HL-60 (cell line): ENCODE measurements around the gene RHBDL3.
A peak's percentile ranks its signal among the peaks of the same experiment; 100 is the strongest.
"Not testable (repeated sequence)": the region's sequence is repeated elsewhere in the genome, so short reads cannot be mapped to it uniquely, and the experiment has no call there.

Experiments
- DNase-seq, 2 experiments: peaks; one replicate each; pipeline ENCODE4 v3.0.0-alpha.2; 2010 to 2020; ENCODE audit warnings: low read depth in 1 of 2, low spot score in 1 of 2
- H3K27ac ChIP-seq: fragments of 250-450 bp; sonication (Bioruptor Pico); replicated peaks from 2 replicates; pipeline ENCODE4 v1.5.1; 2020; ENCODE audit warnings: mild to moderate bottlenecking, moderate library complexity
- H3K27me3 ChIP-seq: fragments of 250-450 bp; sonication (Bioruptor Pico); 2 replicates; pipeline ENCODE4 v1.5.1; 2021; ENCODE audit warnings: mild to moderate bottlenecking, moderate library complexity; ENCODE audit not compliant: insufficient read depth, poor library complexity, severe bottlenecking
- H3K4me3 ChIP-seq: replicated peaks from 2 replicates; pipeline ENCODE4 v1.5.1; 2011; ENCODE audit warnings: mild to moderate bottlenecking, control low read depth, low read length; ENCODE audit not compliant: insufficient read depth
- GABPA ChIP-seq: IDR thresholded peaks from 2 replicates; pipeline ENCODE4 v1.6.1; 2012; ENCODE audit warnings: low read depth
- POLR2AphosphoS5 ChIP-seq: IDR thresholded peaks from 2 replicates; pipeline ENCODE4 v1.6.1; 2012; ENCODE audit warnings: low read depth
- SPI1 ChIP-seq: IDR thresholded peaks from 2 replicates; pipeline ENCODE4 v1.6.1; 2012; ENCODE audit warnings: low read depth, mild to moderate bottlenecking, borderline replicate concordance
- TF ChIP-seq, protein P1 (sequence below): IDR thresholded peaks from one replicate; pipeline ENCODE4 v1.5.1; 2011; ENCODE audit warnings: low read length, control low read depth, inconsistent platforms; ENCODE audit not compliant: insufficient read depth
- TF ChIP-seq, protein P2 (sequence below): IDR thresholded peaks from 2 replicates; pipeline ENCODE4 v1.6.1; 2012; ENCODE audit warnings: low read depth; ENCODE audit not compliant: insufficient replicate concordance

RHBDL3 gene

DNA sequence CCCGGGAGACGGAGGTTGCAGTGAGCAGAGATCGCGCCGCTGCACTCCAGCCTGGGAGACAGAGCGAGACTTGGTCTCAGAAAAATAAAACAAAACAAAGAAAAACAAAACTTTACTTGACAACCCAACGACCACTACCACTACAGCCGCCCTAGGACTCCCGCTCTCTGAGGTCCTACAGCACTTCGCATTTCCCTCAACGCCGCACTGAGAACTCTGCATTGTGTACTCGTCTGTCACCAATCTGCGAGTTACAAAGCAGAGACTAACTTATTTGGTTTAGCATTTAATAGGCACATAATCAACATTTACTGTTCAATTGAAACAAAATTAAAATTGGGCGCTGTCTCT, 83.8 kb downstream of the RHBDL3 start:
- H3K4me3 ChIP-seq: peak overlapping the region; percentile 61
- H3K27me3 ChIP-seq: no peaks in the 10 kb centered on the region
- H3K27ac ChIP-seq: peak overlapping the region; percentile 98
- DNase-seq: no peak
- TF ChIP-seq GABPA (no peak), SPI1 (no peak), POLR2AphosphoS5 (no peak)
- TF ChIP-seq, protein P1, sequence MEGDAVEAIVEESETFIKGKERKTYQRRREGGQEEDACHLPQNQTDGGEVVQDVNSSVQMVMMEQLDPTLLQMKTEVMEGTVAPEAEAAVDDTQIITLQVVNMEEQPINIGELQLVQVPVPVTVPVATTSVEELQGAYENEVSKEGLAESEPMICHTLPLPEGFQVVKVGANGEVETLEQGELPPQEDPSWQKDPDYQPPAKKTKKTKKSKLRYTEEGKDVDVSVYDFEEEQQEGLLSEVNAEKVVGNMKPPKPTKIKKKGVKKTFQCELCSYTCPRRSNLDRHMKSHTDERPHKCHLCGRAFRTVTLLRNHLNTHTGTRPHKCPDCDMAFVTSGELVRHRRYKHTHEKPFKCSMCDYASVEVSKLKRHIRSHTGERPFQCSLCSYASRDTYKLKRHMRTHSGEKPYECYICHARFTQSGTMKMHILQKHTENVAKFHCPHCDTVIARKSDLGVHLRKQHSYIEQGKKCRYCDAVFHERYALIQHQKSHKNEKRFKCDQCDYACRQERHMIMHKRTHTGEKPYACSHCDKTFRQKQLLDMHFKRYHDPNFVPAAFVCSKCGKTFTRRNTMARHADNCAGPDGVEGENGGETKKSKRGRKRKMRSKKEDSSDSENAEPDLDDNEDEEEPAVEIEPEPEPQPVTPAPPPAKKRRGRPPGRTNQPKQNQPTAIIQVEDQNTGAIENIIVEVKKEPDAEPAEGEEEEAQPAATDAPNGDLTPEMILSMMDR: no peak
- TF ChIP-seq, protein P2, sequence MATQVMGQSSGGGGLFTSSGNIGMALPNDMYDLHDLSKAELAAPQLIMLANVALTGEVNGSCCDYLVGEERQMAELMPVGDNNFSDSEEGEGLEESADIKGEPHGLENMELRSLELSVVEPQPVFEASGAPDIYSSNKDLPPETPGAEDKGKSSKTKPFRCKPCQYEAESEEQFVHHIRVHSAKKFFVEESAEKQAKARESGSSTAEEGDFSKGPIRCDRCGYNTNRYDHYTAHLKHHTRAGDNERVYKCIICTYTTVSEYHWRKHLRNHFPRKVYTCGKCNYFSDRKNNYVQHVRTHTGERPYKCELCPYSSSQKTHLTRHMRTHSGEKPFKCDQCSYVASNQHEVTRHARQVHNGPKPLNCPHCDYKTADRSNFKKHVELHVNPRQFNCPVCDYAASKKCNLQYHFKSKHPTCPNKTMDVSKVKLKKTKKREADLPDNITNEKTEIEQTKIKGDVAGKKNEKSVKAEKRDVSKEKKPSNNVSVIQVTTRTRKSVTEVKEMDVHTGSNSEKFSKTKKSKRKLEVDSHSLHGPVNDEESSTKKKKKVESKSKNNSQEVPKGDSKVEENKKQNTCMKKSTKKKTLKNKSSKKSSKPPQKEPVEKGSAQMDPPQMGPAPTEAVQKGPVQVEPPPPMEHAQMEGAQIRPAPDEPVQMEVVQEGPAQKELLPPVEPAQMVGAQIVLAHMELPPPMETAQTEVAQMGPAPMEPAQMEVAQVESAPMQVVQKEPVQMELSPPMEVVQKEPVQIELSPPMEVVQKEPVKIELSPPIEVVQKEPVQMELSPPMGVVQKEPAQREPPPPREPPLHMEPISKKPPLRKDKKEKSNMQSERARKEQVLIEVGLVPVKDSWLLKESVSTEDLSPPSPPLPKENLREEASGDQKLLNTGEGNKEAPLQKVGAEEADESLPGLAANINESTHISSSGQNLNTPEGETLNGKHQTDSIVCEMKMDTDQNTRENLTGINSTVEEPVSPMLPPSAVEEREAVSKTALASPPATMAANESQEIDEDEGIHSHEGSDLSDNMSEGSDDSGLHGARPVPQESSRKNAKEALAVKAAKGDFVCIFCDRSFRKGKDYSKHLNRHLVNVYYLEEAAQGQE: no peak

DNA sequence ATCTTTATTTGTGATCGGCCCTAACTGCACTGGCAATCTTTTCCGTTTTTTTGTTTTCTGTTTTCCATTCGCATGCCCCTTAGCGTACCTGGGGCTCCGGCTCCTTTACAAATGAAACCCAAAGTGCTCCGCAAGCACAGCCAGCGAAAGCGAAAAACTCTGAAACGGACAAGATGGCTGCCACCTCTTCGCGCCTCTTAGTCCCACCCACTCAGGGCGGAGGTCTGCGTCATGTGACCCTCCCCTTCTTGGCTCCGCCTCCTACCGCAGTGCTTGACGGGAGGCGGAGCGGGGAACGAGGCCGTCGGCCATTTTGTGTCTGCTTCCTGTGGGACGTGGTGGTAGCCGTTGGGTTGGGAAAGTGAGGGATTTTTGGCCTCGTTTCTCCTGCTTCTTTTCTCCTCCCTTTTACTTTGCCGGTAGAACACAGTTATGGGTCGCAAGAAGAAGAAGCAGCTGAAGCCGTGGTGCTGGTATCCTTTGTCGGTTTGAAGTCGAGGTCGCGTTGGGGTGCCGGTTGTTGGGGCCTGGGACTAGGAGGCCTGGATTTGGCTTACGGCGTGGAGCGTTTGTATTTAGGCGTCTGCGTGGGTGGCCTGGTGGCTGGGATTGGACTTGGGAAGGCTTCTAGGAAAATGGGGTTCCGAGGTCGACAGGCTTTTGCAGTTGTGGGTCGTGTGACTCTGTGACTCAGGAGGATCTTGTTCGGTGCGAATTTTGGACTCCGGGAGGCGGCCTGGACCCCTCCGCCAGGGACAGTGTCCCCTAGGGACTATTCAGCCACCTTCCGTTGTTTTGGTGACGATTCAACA, 84.4 kb downstream of the RHBDL3 start, which contains the start of gene ZNF207:
TSS of gene ZNF207 (plus strand) at position 304 of the 812 bp plus-strand sequence. CDS start at position 433, 129 bp downstream.
- no peak for TF ChIP-seq GABPA
- no peak for TF ChIP-seq SPI1
- TF ChIP-seq, protein P1: no peak
- TF ChIP-seq POLR2AphosphoS5: peak; percentile 96
- TF ChIP-seq, protein P2: peak; percentile 57
- H3K27me3 ChIP-seq: no peaks in the 10 kb centered on the region
- H3K4me3 ChIP-seq: peak within 1 kb of the TSS; percentile 61
- peak within 1 kb of the TSS; percentile 98 for H3K27ac ChIP-seq
- DNase-seq: peak; percentile 91 to 96

DNA sequence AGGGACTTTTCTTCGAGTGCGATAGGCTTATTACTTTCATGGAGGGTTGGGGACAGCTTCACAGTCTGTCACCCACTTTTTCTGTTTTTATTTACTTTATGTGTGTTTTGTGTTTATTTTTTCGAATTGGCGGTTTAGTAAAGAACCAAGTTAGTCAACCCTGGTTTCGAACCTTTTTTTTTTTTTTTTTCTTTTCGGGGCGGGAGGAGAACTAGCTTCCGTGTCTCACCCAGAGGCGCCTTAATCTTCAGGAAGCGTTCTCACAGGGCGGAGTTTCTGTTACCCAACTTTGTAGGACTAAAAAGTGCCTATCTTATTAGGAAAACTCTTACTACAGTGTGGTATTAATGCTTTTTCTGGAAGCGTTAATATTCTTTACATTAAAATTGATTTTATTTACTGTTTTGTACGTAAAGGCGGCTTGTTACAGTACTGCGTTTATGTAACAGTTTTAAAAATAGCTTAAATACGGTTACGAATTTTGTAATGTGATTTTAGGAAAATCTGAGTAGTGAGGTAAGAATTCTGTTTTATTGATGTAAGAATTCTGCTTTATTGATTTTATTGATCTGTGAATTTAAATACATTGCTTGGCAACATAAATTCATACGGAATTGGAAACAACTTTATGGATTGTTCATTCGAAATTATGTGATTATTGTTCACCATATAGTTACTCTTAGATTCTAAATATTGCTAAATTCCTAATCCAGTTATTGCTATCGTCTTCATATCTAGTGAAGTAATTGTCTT, 85.2 kb downstream of the RHBDL3 start:
- no peak for TF ChIP-seq POLR2AphosphoS5
- no peak for TF ChIP-seq GABPA
- TF ChIP-seq, protein P1: no peak
- TF ChIP-seq, protein P2: no peak
- no peak for TF ChIP-seq SPI1
- DNase-seq: peak in 1 of 2 experiments; percentile 78

DNA sequence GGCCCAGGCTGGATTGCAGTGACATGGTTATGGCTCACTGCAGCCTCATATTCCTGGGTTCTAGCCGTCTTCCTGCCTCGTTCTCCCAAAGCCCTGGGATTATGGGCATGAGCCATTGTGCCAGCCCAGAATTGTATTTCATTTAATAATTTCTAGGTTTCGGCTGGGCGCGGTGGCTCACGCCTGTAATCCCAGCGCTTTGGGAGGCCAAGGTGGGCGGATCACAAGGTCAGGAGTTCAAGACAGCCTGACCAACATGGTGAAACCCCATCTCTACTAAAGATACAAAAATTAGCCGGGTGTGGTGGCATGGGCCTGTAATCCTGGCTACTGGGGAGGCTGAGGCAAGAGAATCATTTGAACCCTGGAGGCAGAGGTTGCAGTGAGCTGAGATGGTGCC, 87.1 kb downstream of the RHBDL3 start:
- H3K27ac ChIP-seq, DNase-seq, H3K27me3 ChIP-seq: not testable (repeated sequence)
- peak overlapping the region; percentile 61 for H3K4me3 ChIP-seq

More for the DNA sequence above, 85.2 kb downstream of the RHBDL3 start:
- H3K27me3 ChIP-seq: no peaks in the 10 kb centered on the region
- peak overlapping the region; percentile 61 for H3K4me3 ChIP-seq
- peak overlapping the region; percentile 98 for H3K27ac ChIP-seq
